ENCODE results near the gene EFNA1. TPM values are rescaled to one million over a fixed set of nuclear protein-coding genes. Genes with fewer than 3 reads are reported as not detected.

EFNA1 gene
- total and polyA plus RNA-seq, 2 experiments from 2014 or later = 3.2 to 5.1 TPM

- TF ChIP-seq EZH2phosphoT487 (IDR thresholded peaks at IDR 0.05; ENCODE audit: unreplicated experiment) = no peak
- TF ChIP-seq ETS1 (IDR thresholded peaks at IDR 0.05) = no peak
These were observed 42.6 kb downstream of the EFNA1 start (continued) for GRCh38 chr1:155170101-155170785.

- H3K27me3 ChIP-seq (ENCODE audit: insufficient read depth) = no peaks in the 10 kb centered on the region
- H3K4me3 ChIP-seq = no peak overlapping the region
- ATAC-seq (no peak), DNase-seq (ENCODE audit: low spot score) (no peak)
- no peaks in the 10 kb centered on the region for H3K9me2 ChIP-seq (ENCODE audit: insufficient read depth)
- Mint-ChIP-seq H3K27me3 (ENCODE audit: insufficient read depth, low read depth, poor library complexity) (peaks cover 19% of the 10 kb centered on the region), H3K36me3 (ENCODE audit: low read depth) (peaks cover 16% of the 10 kb centered on the region), H3K4me1 (peaks cover 21% of the 10 kb centered on the region), H3K4me3 (no peak overlapping the region), H3K27ac (no peak overlapping the region), H3K9me3 (peaks cover 4% of the 10 kb centered on the region)
- no peak overlapping the region for H2AFZ ChIP-seq
- peaks cover 28% of the 10 kb centered on the region for H3K4me1 ChIP-seq (ENCODE audit: insufficient read depth)
- TF ChIP-seq POLR2AphosphoS5 (IDR thresholded peaks at IDR 0.05; ENCODE audit: low read depth) (no peak), ZNF114 (CRISPR knock-in tag; IDR thresholded peaks at IDR 0.05) (no peak), EZH2phosphoT487 (IDR thresholded peaks at IDR 0.05; ENCODE audit: unreplicated experiment) (no peak), STAT1 (IDR thresholded peaks at IDR 0.05; ENCODE audit: unreplicated experiment) (no peak), ETS1 (IDR thresholded peaks at IDR 0.05) (no peak), NANOG (IDR thresholded peaks at IDR 0.05; ENCODE audit: borderline replicate concordance) (no peak), CTCF (conservative IDR thresholded peaks at IDR 0.05; ENCODE audit: low read depth in 2 of 2) (no peak), JUNB (IDR thresholded peaks at IDR 0.05; ENCODE audit: unreplicated experiment) (no peak), EZH2 (IDR thresholded peaks at IDR 0.05; ENCODE audit: low read depth, unreplicated experiment) (no peak), CREB1 (CRISPR knock-in tag; IDR thresholded peaks at IDR 0.05; ENCODE audit: low read depth) (no peak)
- H3K79me2 ChIP-seq (replicated peaks; ENCODE audit: insufficient read depth) = peaks cover 20% of the 10 kb centered on the region
- H3K4me2 ChIP-seq = no peak overlapping the region
- H4K20me1 ChIP-seq (replicated peaks; ENCODE audit: insufficient read depth) = no peaks in the 10 kb centered on the region
- no peaks in the 10 kb centered on the region for H3K36me3 ChIP-seq (ENCODE audit: insufficient read depth)
- H3K27ac ChIP-seq (ENCODE audit: low read depth) = no peak overlapping the region
- peaks cover 33% of the 10 kb centered on the region for H3F3A ChIP-seq (replicated peaks; ENCODE audit: low read depth)
These were observed 43.1 kb downstream of the EFNA1 start for GRCh38 chr1:155170806-155171205.

All from GM23338 (cell line).